Neural cell (in vitro differentiated cells): ENCODE results near the gene PLA2G5. TPM values are rescaled to one million over a fixed set of nuclear protein-coding genes. Genes with fewer than 3 reads are reported as not detected.

Source experiments
- H2AFZ ChIP-seq: fragments of 200-600, 300-800 bp; sonication (generic), shearing (Covaris generic); 2 replicates; pipeline ENCODE4 v1.6.0; 2014; ENCODE audit warnings: low read depth, mild to moderate bottlenecking, antibody characterized with exemption, low read length, moderate library complexity
- H3F3A ChIP-seq: fragments of 200-600 bp; shearing (Covaris generic); 2 replicates; pipeline ENCODE4 v1.6.1; 2016; ENCODE audit warnings: mild to moderate bottlenecking, moderate library complexity, mixed read lengths, antibody characterized with exemption, low read length; ENCODE audit not compliant: insufficient read depth, poor library complexity, severe bottlenecking
- H3K27ac ChIP-seq: fragments of 200-600, 300-800 bp; sonication (generic), shearing (Covaris generic); 2 replicates; pipeline ENCODE4 v1.5.1; 2014; ENCODE audit warnings: mild to moderate bottlenecking, low read length, moderate library complexity
- H3K27me3 ChIP-seq: fragments of 300-800, 200-600 bp; sonication (generic), shearing (Covaris generic); 2 replicates; pipeline ENCODE4 v1.6.0; 2014; ENCODE audit warnings: mild to moderate bottlenecking, low read depth, low read length, moderate library complexity; ENCODE audit not compliant: insufficient read depth
- H3K36me3 ChIP-seq: fragments of 300-800, 200-600 bp; sonication (generic), shearing (Covaris generic); 2 replicates; pipeline ENCODE4 v1.5.1; 2014; ENCODE audit warnings: mild to moderate bottlenecking, antibody characterized with exemption, low read length, moderate library complexity; ENCODE audit not compliant: insufficient read depth
- H3K4me2 ChIP-seq: fragments of 300-800, 200-600 bp; sonication (generic), shearing (Covaris generic); 2 replicates; pipeline ENCODE4 v1.6.0; 2014; ENCODE audit warnings: mild to moderate bottlenecking, low read length
- H3K4me3 ChIP-seq: fragments of 300-800, 200-600 bp; sonication (generic), shearing (Covaris generic); 2 replicates; pipeline ENCODE4 v1.5.1; 2014; ENCODE audit warnings: mild to moderate bottlenecking, low read length, moderate library complexity
- H3K79me2 ChIP-seq: fragments of 200-600 bp; shearing (Covaris generic); replicated peaks from 2 replicates; pipeline ENCODE4 v1.6.0; 2014; ENCODE audit warnings: mild to moderate bottlenecking, low read length, moderate library complexity; ENCODE audit not compliant: insufficient read depth
- H3K9ac ChIP-seq: fragments of 300-800, 200-600 bp; sonication (generic), shearing (Covaris generic); 2 replicates; pipeline ENCODE4 v1.6.1; 2016; ENCODE audit warnings: mild to moderate bottlenecking, low read length, mixed read lengths
- H3K9me2 ChIP-seq: fragments of 200-600 bp; shearing (Covaris generic); 2 replicates; pipeline ENCODE4 v1.6.1; 2016; ENCODE audit warnings: mild to moderate bottlenecking, low read length, mixed read lengths; ENCODE audit not compliant: insufficient read depth
- H3K9me3 ChIP-seq: fragments of 200-600, 300-800 bp; sonication (generic), shearing (Covaris generic); 2 replicates; pipeline ENCODE4 v1.6.1; 2016; ENCODE audit warnings: mild to moderate bottlenecking, mixed run types, low read length, moderate library complexity, mixed read lengths
- H4K20me1 ChIP-seq: fragments of 200-600 bp; shearing (Covaris generic); 2 replicates; pipeline ENCODE4 v1.6.1; 2016; ENCODE audit warnings: mild to moderate bottlenecking, mixed run types; ENCODE audit not compliant: insufficient read depth
- EP300 ChIP-seq: fragments of 450-650 bp; conservative IDR thresholded peaks from 2 replicates; pipeline ENCODE4 v1.6.1; 2014; ENCODE audit warnings: antibody characterized with exemption, mild to moderate bottlenecking, moderate library complexity; ENCODE audit not compliant: poor library complexity, severe bottlenecking
- EZH2 ChIP-seq: fragments of 200-600, 300-800 bp; shearing (Covaris generic), sonication (generic); IDR thresholded peaks from 2 replicates; pipeline ENCODE4 v1.6.1; 2014; ENCODE audit warnings: antibody characterized with exemption, low read length, borderline replicate concordance, mild to moderate bottlenecking; ENCODE audit not compliant: insufficient read depth, poor library complexity, severe bottlenecking
- MXI1 ChIP-seq: fragments of 450-650 bp; conservative IDR thresholded peaks from 2 replicates; pipeline ENCODE4 v1.6.1; 2014; ENCODE audit warnings: antibody characterized with exemption, mild to moderate bottlenecking; ENCODE audit not compliant: poor library complexity, severe bottlenecking
- POLR2AphosphoS5 ChIP-seq: IDR thresholded peaks from 2 replicates; pipeline ENCODE4 v1.6.1; 2012
- RAD21 ChIP-seq: fragments of 450-650 bp; conservative IDR thresholded peaks from 2 replicates; pipeline ENCODE4 v1.6.1; 2014; ENCODE audit warnings: antibody characterized with exemption, mild to moderate bottlenecking, moderate library complexity
- SMC3 ChIP-seq: fragments of 450-650 bp; conservative IDR thresholded peaks from 2 replicates; pipeline ENCODE4 v1.6.1; 2014; ENCODE audit warnings: antibody characterized with exemption, mild to moderate bottlenecking, moderate library complexity; ENCODE audit not compliant: poor library complexity
- TAF1 ChIP-seq: IDR thresholded peaks from 2 replicates; pipeline ENCODE4 v1.6.1; 2012; ENCODE audit warnings: low read depth
- polyA minus RNA-seq: library from RNA; depleted of rRNA, polyadenylated mRNA; stranded (reverse); fragments of >200 nt; gene quantifications from 2 replicates; pipeline ENCODE4 v1.2.3, GENCODE V29; 2014
- polyA plus RNA-seq: library from polyadenylated mRNA; depleted of rRNA; stranded (reverse); fragments of >200 nt; gene quantifications from 2 replicates; pipeline ENCODE4 v1.2.3, GENCODE V29; 2014
- TF ChIP-seq, protein P1 (sequence below): fragments of 450-650 bp; IDR thresholded peaks from 2 replicates; pipeline ENCODE4 v1.5.1; 2014; ENCODE audit warnings: antibody characterized with exemption, mild to moderate bottlenecking, moderate library complexity; ENCODE audit not compliant: poor library complexity, severe bottlenecking
- TF ChIP-seq, protein P2 (sequence below): IDR thresholded peaks from 2 replicates; pipeline ENCODE4 v1.6.1; 2012; ENCODE audit warnings: borderline replicate concordance

Gene PLA2G5, protein sequence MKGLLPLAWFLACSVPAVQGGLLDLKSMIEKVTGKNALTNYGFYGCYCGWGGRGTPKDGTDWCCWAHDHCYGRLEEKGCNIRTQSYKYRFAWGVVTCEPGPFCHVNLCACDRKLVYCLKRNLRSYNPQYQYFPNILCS
- not detected in 2 replicates for polyA plus RNA-seq
- polyA minus RNA-seq: not detected in 2 replicates

DNA sequence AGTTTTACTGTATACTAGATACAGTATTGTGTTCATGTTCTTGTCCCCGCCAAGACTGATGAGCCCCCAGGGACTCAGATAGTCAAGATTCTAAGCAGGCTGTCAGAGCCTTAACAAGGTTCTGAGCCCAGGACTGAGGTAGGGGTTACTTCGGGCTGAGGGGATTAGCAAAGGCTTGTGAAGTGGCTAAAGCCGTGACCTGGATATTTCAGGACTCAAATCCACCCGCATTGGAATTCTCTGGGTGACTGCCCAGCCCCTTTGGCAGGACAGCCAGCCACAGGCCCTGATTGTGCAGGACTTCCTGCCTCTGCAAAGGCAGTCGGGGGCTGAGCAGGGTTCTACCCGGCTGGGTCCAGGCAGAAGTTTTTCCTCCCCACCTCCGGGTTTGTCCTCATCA is at the start of gene PLA2G5:
TSS of gene PLA2G5 (plus strand) at position 321 of the 400 bp plus-strand sequence. CDS start 14,637 bp downstream, outside the sequence.
- Histone ChIP-seq H3K9me2 (no peaks in the 10 kb centered on the region), H4K20me1 (no peaks in the 10 kb centered on the region), H2AFZ (no peak within 1 kb of the TSS), H3K4me2 (no peak within 1 kb of the TSS), H3K36me3 (no peaks in the 10 kb centered on the region), H3K27ac (no peak within 1 kb of the TSS), H3F3A (no peaks in the 10 kb centered on the region), H3K9me3 (no peaks in the 10 kb centered on the region), H3K27me3 (no peaks in the 10 kb centered on the region), H3K79me2 (no peaks in the 10 kb centered on the region), H3K9ac (no peak within 1 kb of the TSS), H3K4me3 (no peak within 1 kb of the TSS)
- TF ChIP-seq, protein P1, sequence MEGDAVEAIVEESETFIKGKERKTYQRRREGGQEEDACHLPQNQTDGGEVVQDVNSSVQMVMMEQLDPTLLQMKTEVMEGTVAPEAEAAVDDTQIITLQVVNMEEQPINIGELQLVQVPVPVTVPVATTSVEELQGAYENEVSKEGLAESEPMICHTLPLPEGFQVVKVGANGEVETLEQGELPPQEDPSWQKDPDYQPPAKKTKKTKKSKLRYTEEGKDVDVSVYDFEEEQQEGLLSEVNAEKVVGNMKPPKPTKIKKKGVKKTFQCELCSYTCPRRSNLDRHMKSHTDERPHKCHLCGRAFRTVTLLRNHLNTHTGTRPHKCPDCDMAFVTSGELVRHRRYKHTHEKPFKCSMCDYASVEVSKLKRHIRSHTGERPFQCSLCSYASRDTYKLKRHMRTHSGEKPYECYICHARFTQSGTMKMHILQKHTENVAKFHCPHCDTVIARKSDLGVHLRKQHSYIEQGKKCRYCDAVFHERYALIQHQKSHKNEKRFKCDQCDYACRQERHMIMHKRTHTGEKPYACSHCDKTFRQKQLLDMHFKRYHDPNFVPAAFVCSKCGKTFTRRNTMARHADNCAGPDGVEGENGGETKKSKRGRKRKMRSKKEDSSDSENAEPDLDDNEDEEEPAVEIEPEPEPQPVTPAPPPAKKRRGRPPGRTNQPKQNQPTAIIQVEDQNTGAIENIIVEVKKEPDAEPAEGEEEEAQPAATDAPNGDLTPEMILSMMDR: no peak
- TF ChIP-seq EP300 (no peak), EZH2 (no peak), POLR2AphosphoS5 (no peak), MXI1 (no peak)
- TF ChIP-seq, protein P2, sequence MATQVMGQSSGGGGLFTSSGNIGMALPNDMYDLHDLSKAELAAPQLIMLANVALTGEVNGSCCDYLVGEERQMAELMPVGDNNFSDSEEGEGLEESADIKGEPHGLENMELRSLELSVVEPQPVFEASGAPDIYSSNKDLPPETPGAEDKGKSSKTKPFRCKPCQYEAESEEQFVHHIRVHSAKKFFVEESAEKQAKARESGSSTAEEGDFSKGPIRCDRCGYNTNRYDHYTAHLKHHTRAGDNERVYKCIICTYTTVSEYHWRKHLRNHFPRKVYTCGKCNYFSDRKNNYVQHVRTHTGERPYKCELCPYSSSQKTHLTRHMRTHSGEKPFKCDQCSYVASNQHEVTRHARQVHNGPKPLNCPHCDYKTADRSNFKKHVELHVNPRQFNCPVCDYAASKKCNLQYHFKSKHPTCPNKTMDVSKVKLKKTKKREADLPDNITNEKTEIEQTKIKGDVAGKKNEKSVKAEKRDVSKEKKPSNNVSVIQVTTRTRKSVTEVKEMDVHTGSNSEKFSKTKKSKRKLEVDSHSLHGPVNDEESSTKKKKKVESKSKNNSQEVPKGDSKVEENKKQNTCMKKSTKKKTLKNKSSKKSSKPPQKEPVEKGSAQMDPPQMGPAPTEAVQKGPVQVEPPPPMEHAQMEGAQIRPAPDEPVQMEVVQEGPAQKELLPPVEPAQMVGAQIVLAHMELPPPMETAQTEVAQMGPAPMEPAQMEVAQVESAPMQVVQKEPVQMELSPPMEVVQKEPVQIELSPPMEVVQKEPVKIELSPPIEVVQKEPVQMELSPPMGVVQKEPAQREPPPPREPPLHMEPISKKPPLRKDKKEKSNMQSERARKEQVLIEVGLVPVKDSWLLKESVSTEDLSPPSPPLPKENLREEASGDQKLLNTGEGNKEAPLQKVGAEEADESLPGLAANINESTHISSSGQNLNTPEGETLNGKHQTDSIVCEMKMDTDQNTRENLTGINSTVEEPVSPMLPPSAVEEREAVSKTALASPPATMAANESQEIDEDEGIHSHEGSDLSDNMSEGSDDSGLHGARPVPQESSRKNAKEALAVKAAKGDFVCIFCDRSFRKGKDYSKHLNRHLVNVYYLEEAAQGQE: no peak

DNA sequence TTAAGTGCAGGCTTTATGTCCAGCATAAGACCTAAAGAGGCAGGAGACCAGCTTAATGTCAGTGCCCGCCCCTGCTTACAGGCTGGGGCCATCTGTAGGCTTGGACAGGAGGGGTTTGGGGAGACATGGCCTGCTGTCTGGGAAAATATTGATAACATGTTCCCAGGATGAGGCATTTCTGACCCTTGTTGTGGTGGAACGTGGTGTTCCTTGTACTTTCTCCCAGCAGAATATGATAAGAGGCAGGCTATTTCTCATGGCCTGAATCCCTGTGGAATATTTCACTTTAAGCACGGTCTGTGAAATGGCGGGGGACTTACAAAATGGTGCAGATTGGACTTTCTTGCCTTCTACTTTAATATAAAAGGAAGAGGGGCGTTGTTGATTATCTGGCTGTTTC is 41.9 kb upstream of the PLA2G5 start:
- TF ChIP-seq EZH2 (no peak), MXI1 (no peak), SMC3 (no peak), RAD21 (no peak), TAF1 (no peak), EP300 (no peak), POLR2AphosphoS5 (no peak)
- TF ChIP-seq, protein P1: no peak
- TF ChIP-seq, protein P2: no peak
- H3K9me2 ChIP-seq: no peaks in the 10 kb centered on the region

More for the DNA sequence above, 41.9 kb upstream of the PLA2G5 start:
- Histone ChIP-seq H3K4me2 (no peak overlapping the region), H3K36me3 (no peaks in the 10 kb centered on the region), H3K9ac (no peak overlapping the region), H3F3A (no peaks in the 10 kb centered on the region), H3K27ac (no peak overlapping the region), H3K79me2 (no peaks in the 10 kb centered on the region), H3K27me3 (no peaks in the 10 kb centered on the region), H2AFZ (no peak overlapping the region), H4K20me1 (no peaks in the 10 kb centered on the region), H3K9me3 (no peaks in the 10 kb centered on the region), H3K4me3 (no peak overlapping the region)
